GM06990 (cell line): ENCODE measurements around the gene FMNL3.

Experiments used
- DNase-seq: peaks from one replicate; pipeline ENCODE4 v3.0.0-alpha.2; 2011; ENCODE audit not compliant: insufficient read length; ENCODE audit errors: extremely low read depth
- H3K27me3 ChIP-seq: replicated peaks from 2 replicates; pipeline ENCODE4 v1.6.0; 2011; ENCODE audit warnings: low read length; ENCODE audit not compliant: control insufficient read depth, insufficient read depth
- H3K36me3 ChIP-seq: 2 replicates; pipeline ENCODE4 v1.5.1; 2011; ENCODE audit warnings: low read length; ENCODE audit not compliant: control insufficient read depth, insufficient read depth
- H3K4me3 ChIP-seq: replicated peaks from 2 replicates; pipeline ENCODE4 v1.5.1; 2011; ENCODE audit warnings: low read depth, mild to moderate bottlenecking, control low read depth, low read length
- CTCF ChIP-seq: IDR thresholded peaks from 2 replicates; pipeline ENCODE4 v1.5.1; 2011; ENCODE audit warnings: low read length, control low read depth, mild to moderate bottlenecking, inconsistent platforms; ENCODE audit not compliant: insufficient read depth, poor library complexity, severe bottlenecking

FMNL3 gene

GRCh38 chr12:49707128-49707811 is at the start of gene FMNL3:
Gene FMNL3, minus strand, starts transcription at chr12:49707405. Its CDS starts 225 bp downstream, at chr12:49707180.
- DNase-seq, result peak; percentile 99
- Histone ChIP-seq H3K36me3 (no peaks in the 10 kb centered on the region), H3K4me3 (peak within 1 kb of the TSS; percentile 72), H3K27me3 (no peaks in the 10 kb centered on the region)
- TF ChIP-seq CTCF, result peak; percentile 89

GRCh38 chr12:49750996-49751393 is 43.8 kb upstream of the FMNL3 start:
- H3K4me3 ChIP-seq, result no peak overlapping the region
- no peak for TF ChIP-seq CTCF
- DNase-seq, result no peak
- peaks cover 7% of the 10 kb centered on the region for H3K36me3 ChIP-seq
- H3K27me3 ChIP-seq, result no peaks in the 10 kb centered on the region

GRCh38 chr12:49750027-49750995 is 43.1 kb upstream of the FMNL3 start:
- Histone ChIP-seq H3K36me3 (peaks cover 7% of the 10 kb centered on the region), H3K4me3 (no peak overlapping the region)
- DNase-seq, result peak; percentile 44

DNA sequence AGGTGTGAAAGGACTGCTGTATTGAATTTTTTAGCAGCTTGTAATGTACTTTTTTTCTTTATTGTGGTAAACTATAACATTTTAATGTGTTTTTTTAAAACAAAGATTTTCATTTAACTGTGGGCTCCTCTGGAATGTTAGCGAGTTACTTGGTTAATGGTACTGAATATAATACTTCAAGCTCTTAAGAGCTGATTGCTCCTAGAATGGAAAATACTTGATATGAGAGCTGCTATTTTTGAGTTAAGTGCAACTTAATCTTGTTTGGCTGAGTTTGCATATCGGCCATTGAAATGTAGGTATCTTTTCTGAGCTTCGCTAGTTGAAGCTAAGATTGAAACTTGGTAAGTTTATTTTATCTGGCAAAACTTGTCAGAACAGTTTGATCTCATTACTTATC is 41.6 kb upstream of the FMNL3 start:
- Histone ChIP-seq H3K36me3 (peaks cover 4% of the 10 kb centered on the region), H3K27me3 (no peaks in the 10 kb centered on the region), H3K4me3 (no peak overlapping the region)
- no peak for TF ChIP-seq CTCF
- no peak for DNase-seq

More at GRCh38 chr12:49750027-49750995, 43.1 kb upstream of the FMNL3 start:
- TF ChIP-seq CTCF, result peak; percentile 27
- H3K27me3 ChIP-seq, result no peaks in the 10 kb centered on the region

GRCh38 chr12:49748306-49748705 is 41.1 kb upstream of the FMNL3 start:
- no peaks in the 10 kb centered on the region for H3K27me3 ChIP-seq
- DNase-seq, result no peak
- TF ChIP-seq CTCF, result no peak
- peaks cover 4% of the 10 kb centered on the region for H3K36me3 ChIP-seq
- no peak overlapping the region for H3K4me3 ChIP-seq
